Urothelium cell line (cell line): ENCODE results near the gene TEX13A.
"Not testable (repeated sequence)": the region's sequence is repeated elsewhere in the genome, so short reads cannot be mapped to it uniquely, and the experiment has no call there.

Source experiments
- DNase-seq: peaks from one replicate; pipeline ENCODE4 v3.0.0; 2011; ENCODE audit warnings: low spot score, mixed read lengths
- FAIRE-seq: peaks from 2 replicates; lab custom pipeline; 2011; peaks lifted over from hg19 to GRCh38; lab: Jason Lieb, UNC

Gene TEX13A

GRCh38 chrX:105220636-105221035 lies at the start of gene TEX13A:
Gene TEX13A (minus strand): TSS chrX:105220694. CDS start chrX:105220397, 297 bp downstream.
- no peak for FAIRE-seq
- no peak for DNase-seq

- FAIRE-seq: no peak
- DNase-seq: no peak
These were observed 48.9 kb upstream of the TEX13A start for GRCh38 chrX:105269386-105269785.

GRCh38 chrX:105267167-105267566 lies 46.7 kb upstream of the TEX13A start:
- FAIRE-seq (no peak), DNase-seq (no peak)

GRCh38 chrX:105266456-105266855 lies 46.0 kb upstream of the TEX13A start:
- no peak for DNase-seq
- FAIRE-seq: no peak

GRCh38 chrX:105265093-105265492 lies 44.6 kb upstream of the TEX13A start:
- FAIRE-seq (no peak), DNase-seq (no peak)

- FAIRE-seq: no peak
- DNase-seq: no peak
These were observed 43.3 kb upstream of the TEX13A start for GRCh38 chrX:105263801-105264200.

GRCh38 chrX:105263171-105263570 lies 42.7 kb upstream of the TEX13A start:
- DNase-seq (no peak), FAIRE-seq (no peak)

- no peak for FAIRE-seq
- no peak for DNase-seq
These were observed 40.0 kb upstream of the TEX13A start for GRCh38 chrX:105260291-105261043.

GRCh38 chrX:105241056-105241455 lies 20.6 kb upstream of the TEX13A start:
- DNase-seq: no peak
- FAIRE-seq: no peak

- not testable (repeated sequence) for DNase-seq, FAIRE-seq
These were observed 16.9 kb upstream of the TEX13A start for GRCh38 chrX:105237407-105237806.

GRCh38 chrX:105229146-105229545 lies 8.7 kb upstream of the TEX13A start:
- DNase-seq (no peak), FAIRE-seq (no peak)

- FAIRE-seq: no peak
- no peak for DNase-seq
These were observed 8.1 kb upstream of the TEX13A start for GRCh38 chrX:105228602-105229001.

- FAIRE-seq: no peak
- DNase-seq: no peak
These were observed 6.0 kb upstream of the TEX13A start for GRCh38 chrX:105226499-105226898.

- no peak for FAIRE-seq
- DNase-seq: no peak
These were observed 880 bp upstream of the TEX13A start for GRCh38 chrX:105221374-105221773.

- FAIRE-seq (no peak), DNase-seq (no peak)
These were observed 766 bp downstream of the TEX13A start for GRCh38 chrX:105219454-105220401.

- FAIRE-seq (no peak), DNase-seq (no peak)
These were observed 9.4 kb downstream of the TEX13A start for GRCh38 chrX:105211066-105211575.

- DNase-seq: no peak
- no peak for FAIRE-seq
These were observed 10.2 kb downstream of the TEX13A start for GRCh38 chrX:105210258-105210657.

GRCh38 chrX:105209406-105209805 lies 11.1 kb downstream of the TEX13A start:
- DNase-seq (no peak), FAIRE-seq (no peak)

GRCh38 chrX:105191878-105192277 lies 28.6 kb downstream of the TEX13A start:
- FAIRE-seq (no peak), DNase-seq (no peak)

- FAIRE-seq: no peak
- no peak for DNase-seq
These were observed 30.1 kb downstream of the TEX13A start for GRCh38 chrX:105190252-105190853.

GRCh38 chrX:105189093-105189492 lies 31.4 kb downstream of the TEX13A start:
- DNase-seq (no peak), FAIRE-seq (no peak)
